Liver (tissue), 3 donors: Measurements from ENCODE around the gene PLK4.

ENCODE experiments used
- CTCF ChIP-seq: fragments of 150-350 bp; IDR thresholded peaks from 2 replicates; pipeline ENCODE4 v1.5.1; 2017; ENCODE audit warnings: improper control_type of control experiment, low read depth, low read length; ENCODE audit not compliant: missing input control
- RAD21 ChIP-seq, 2 donors: IDR thresholded peaks; 2 replicates each; pipeline ENCODE4 v1.6.1; 2016; ENCODE audit warnings: antibody characterized with exemption in 2 of 2, mild to moderate bottlenecking in 2 of 2
- SP1 ChIP-seq: IDR thresholded peaks from 2 replicates; pipeline ENCODE4 v1.6.1; 2018; ENCODE audit warnings: antibody characterized with exemption, mild to moderate bottlenecking
- donor health status: healthy.
- donor health status: healthy.

- TF ChIP-seq SP1 (no peak), CTCF (no peak), RAD21 (IDR thresholded peaks at IDR 0.05) (no peak)
Observed at GRCh38 chr4:127852661-127853060, 28.0 kb upstream of the PLK4 start.
